ENCODE measurements around the gene TSC22D2. TPM values are rescaled to one million over a fixed set of nuclear protein-coding genes. Genes with fewer than 3 reads are reported as not detected.
"Not testable (repeated sequence)": the region's sequence is repeated elsewhere in the genome, so short reads cannot be mapped to it uniquely, and the experiment has no call there.

TSC22D2 gene
- total RNA-seq, 1 experiment from 2014 or later: 11.9 TPM

GRCh38 chr3:150454622-150455021, 46.5 kb downstream of the TSC22D2 start:
- Histone ChIP-seq H3K9me3 (replicated peaks) (no peaks in the 10 kb centered on the region), H3K36me3 (peaks cover 49% of the 10 kb centered on the region), H3K27me3 (replicated peaks) (no peaks in the 10 kb centered on the region), H3K4me3 (no peak overlapping the region), H3K4me1 (replicated peaks) (peaks cover 17% of the 10 kb centered on the region), H3K27ac (no peak overlapping the region)
- DNase-seq (ENCODE audit: low read depth in 1 of 2, low spot score in 2 of 2): no peak

- H3K9me3 ChIP-seq (replicated peaks): no peaks in the 10 kb centered on the region
- DNase-seq (ENCODE audit: low read depth in 1 of 2, low spot score in 2 of 2): no peak
- H3K4me3 ChIP-seq: no peak overlapping the region
- no peaks in the 10 kb centered on the region for H3K27me3 ChIP-seq (replicated peaks)
- no peak overlapping the region for H3K27ac ChIP-seq
- H3K36me3 ChIP-seq: peaks cover 56% of the 10 kb centered on the region
- H3K4me1 ChIP-seq (replicated peaks): peaks cover 11% of the 10 kb centered on the region
Measured at GRCh38 chr3:150455341-150455740, 47.2 kb downstream of the TSC22D2 start.

GRCh38 chr3:150458001-150458400, 49.9 kb downstream of the TSC22D2 start:
- Histone ChIP-seq H3K36me3 (peaks cover 62% of the 10 kb centered on the region), H3K27me3 (replicated peaks) (no peaks in the 10 kb centered on the region), H3K27ac (no peak overlapping the region), H3K4me1 (replicated peaks) (peaks cover 5% of the 10 kb centered on the region), H3K4me3 (no peak overlapping the region), H3K9me3 (replicated peaks) (no peaks in the 10 kb centered on the region)
- no peak for DNase-seq (ENCODE audit: low read depth in 1 of 2, low spot score in 2 of 2)

- H3K36me3 ChIP-seq: peaks cover 51% of the 10 kb centered on the region
- no peaks in the 10 kb centered on the region for H3K27me3 ChIP-seq (replicated peaks)
- no peak for DNase-seq (ENCODE audit: low read depth in 1 of 2, low spot score in 2 of 2)
- no peaks in the 10 kb centered on the region for H3K4me1 ChIP-seq (replicated peaks)
- no peak overlapping the region for H3K4me3 ChIP-seq
- no peak overlapping the region for H3K27ac ChIP-seq
- H3K9me3 ChIP-seq (replicated peaks): no peaks in the 10 kb centered on the region
Measured at GRCh38 chr3:150460484-150460883, 52.4 kb downstream of the TSC22D2 start.

- Histone ChIP-seq H3K27ac (no peak overlapping the region), H3K36me3 (peaks cover 50% of the 10 kb centered on the region), H3K27me3 (replicated peaks) (no peaks in the 10 kb centered on the region), H3K9me3 (replicated peaks) (no peaks in the 10 kb centered on the region), H3K4me1 (replicated peaks) (no peaks in the 10 kb centered on the region), H3K4me3 (no peak overlapping the region)
- DNase-seq (ENCODE audit: low read depth in 1 of 2, low spot score in 2 of 2): no peak
Measured at GRCh38 chr3:150461399-150461798, 53.3 kb downstream of the TSC22D2 start.

GRCh38 chr3:150462108-150462507, 54.0 kb downstream of the TSC22D2 start:
- H3K4me1 ChIP-seq (replicated peaks): peaks cover 3% of the 10 kb centered on the region
- peaks cover 43% of the 10 kb centered on the region for H3K36me3 ChIP-seq
- H3K27ac ChIP-seq: no peak overlapping the region
- no peaks in the 10 kb centered on the region for H3K27me3 ChIP-seq (replicated peaks)
- no peak overlapping the region for H3K4me3 ChIP-seq
- H3K9me3 ChIP-seq (replicated peaks): no peaks in the 10 kb centered on the region
- no peak for DNase-seq (ENCODE audit: low read depth in 1 of 2, low spot score in 2 of 2)

- Histone ChIP-seq H3K27ac (no peak overlapping the region), H3K36me3 (peaks cover 17% of the 10 kb centered on the region), H3K27me3 (replicated peaks) (no peaks in the 10 kb centered on the region), H3K9me3 (replicated peaks) (no peaks in the 10 kb centered on the region), H3K4me3 (no peak overlapping the region), H3K4me1 (replicated peaks) (peaks cover 28% of the 10 kb centered on the region)
- DNase-seq (ENCODE audit: low read depth in 1 of 2, low spot score in 2 of 2): no peak
Measured at GRCh38 chr3:150464684-150465083, 56.6 kb downstream of the TSC22D2 start.

- peaks cover 42% of the 10 kb centered on the region for H3K4me1 ChIP-seq (replicated peaks)
- no peak for DNase-seq (ENCODE audit: low read depth in 1 of 2, low spot score in 2 of 2)
- H3K4me3 ChIP-seq: no peak overlapping the region
- H3K27me3 ChIP-seq (replicated peaks): no peaks in the 10 kb centered on the region
- H3K36me3 ChIP-seq: no peaks in the 10 kb centered on the region
- H3K27ac ChIP-seq: no peak overlapping the region; the same call in 1 of the 2 replicates
- H3K9me3 ChIP-seq (replicated peaks): no peaks in the 10 kb centered on the region; the same call in 1 of the 2 replicates
Measured at GRCh38 chr3:150467381-150467780, 59.3 kb downstream of the TSC22D2 start.

- no peaks in the 10 kb centered on the region; the same call in 1 of the 2 replicates for H3K9me3 ChIP-seq (replicated peaks)
- H3K36me3 ChIP-seq: no peaks in the 10 kb centered on the region
- peak overlapping the region; percentile 88 for H3K27ac ChIP-seq
- DNase-seq (ENCODE audit: low read depth in 1 of 2, low spot score in 2 of 2): peak; percentile 82 to 83
- no peaks in the 10 kb centered on the region for H3K27me3 ChIP-seq (replicated peaks)
- H3K4me1 ChIP-seq (replicated peaks): peaks cover 45% of the 10 kb centered on the region
- no peak overlapping the region for H3K4me3 ChIP-seq
Measured at GRCh38 chr3:150469031-150469930, 61.2 kb downstream of the TSC22D2 start.

- H3K27ac ChIP-seq: peak overlapping the region; percentile 88
- H3K9me3 ChIP-seq (replicated peaks): no peaks in the 10 kb centered on the region; the same call in 1 of the 2 replicates
- peaks cover 45% of the 10 kb centered on the region for H3K4me1 ChIP-seq (replicated peaks)
- H3K27me3 ChIP-seq (replicated peaks): no peaks in the 10 kb centered on the region
- DNase-seq (ENCODE audit: low read depth in 1 of 2, low spot score in 2 of 2): peak; percentile 31 to 56
- no peak overlapping the region for H3K4me3 ChIP-seq
- no peaks in the 10 kb centered on the region for H3K36me3 ChIP-seq
Measured at GRCh38 chr3:150469931-150470740, 62.0 kb downstream of the TSC22D2 start.

GRCh38 chr3:150472421-150472820, 64.3 kb downstream of the TSC22D2 start:
- Histone ChIP-seq H3K4me3 (no peak overlapping the region), H3K4me1 (replicated peaks) (peaks cover 39% of the 10 kb centered on the region), H3K9me3 (replicated peaks) (no peaks in the 10 kb centered on the region; the same call in 1 of the 2 replicates), H3K36me3 (no peaks in the 10 kb centered on the region), H3K27me3 (replicated peaks) (no peaks in the 10 kb centered on the region), H3K27ac (no peak overlapping the region)
- no peak for DNase-seq (ENCODE audit: low read depth in 1 of 2, low spot score in 2 of 2)

- not testable (repeated sequence) for DNase-seq (ENCODE audit: low read depth in 1 of 2, low spot score in 2 of 2); H3K27ac ChIP-seq; H3K9me3 ChIP-seq (replicated peaks); H3K36me3 ChIP-seq; H3K4me3 ChIP-seq; H3K27me3 ChIP-seq (replicated peaks)
- peaks cover 33% of the 10 kb centered on the region for H3K4me1 ChIP-seq (replicated peaks)
Measured at GRCh38 chr3:150473161-150473560, 65.1 kb downstream of the TSC22D2 start.

- Histone ChIP-seq H3K4me3 (no peak overlapping the region), H3K36me3 (no peaks in the 10 kb centered on the region), H3K27me3 (replicated peaks) (no peaks in the 10 kb centered on the region), H3K4me1 (replicated peaks) (no peaks in the 10 kb centered on the region), H3K9me3 (replicated peaks) (no peaks in the 10 kb centered on the region; the same call in 1 of the 2 replicates), H3K27ac (no peak overlapping the region)
- no peak for DNase-seq (ENCODE audit: low read depth in 1 of 2, low spot score in 2 of 2)
Measured at GRCh38 chr3:150479370-150479769, 71.3 kb downstream of the TSC22D2 start.

GRCh38 chr3:150480877-150481276, 72.8 kb downstream of the TSC22D2 start:
- DNase-seq (ENCODE audit: low read depth in 1 of 2, low spot score in 2 of 2): no peak
- H3K9me3 ChIP-seq (replicated peaks): no peaks in the 10 kb centered on the region; the same call in 1 of the 2 replicates
- no peak overlapping the region for H3K27ac ChIP-seq
- H3K36me3 ChIP-seq: no peaks in the 10 kb centered on the region
- H3K4me3 ChIP-seq: no peak overlapping the region
- H3K27me3 ChIP-seq (replicated peaks): no peaks in the 10 kb centered on the region
- H3K4me1 ChIP-seq (replicated peaks): no peaks in the 10 kb centered on the region
